NCI-H2107 (cell line): ENCODE data around the gene PAAF1.
"Not testable (repeated sequence)": the region's sequence is repeated elsewhere in the genome, so short reads cannot be mapped to it uniquely, and the experiment has no call there.

ENCODE experiments used
- DNase-seq: peaks from one replicate; lab custom pipeline; 2025; lab: John Stamatoyannopoulos, UW

PAAF1 gene

GRCh38 chr11:73883856-73884255 lies 7.1 kb downstream of the PAAF1 start:
- DNase-seq: no peak

GRCh38 chr11:73888244-73888643 lies 11.4 kb downstream of the PAAF1 start:
- DNase-seq: no peak

DNA sequence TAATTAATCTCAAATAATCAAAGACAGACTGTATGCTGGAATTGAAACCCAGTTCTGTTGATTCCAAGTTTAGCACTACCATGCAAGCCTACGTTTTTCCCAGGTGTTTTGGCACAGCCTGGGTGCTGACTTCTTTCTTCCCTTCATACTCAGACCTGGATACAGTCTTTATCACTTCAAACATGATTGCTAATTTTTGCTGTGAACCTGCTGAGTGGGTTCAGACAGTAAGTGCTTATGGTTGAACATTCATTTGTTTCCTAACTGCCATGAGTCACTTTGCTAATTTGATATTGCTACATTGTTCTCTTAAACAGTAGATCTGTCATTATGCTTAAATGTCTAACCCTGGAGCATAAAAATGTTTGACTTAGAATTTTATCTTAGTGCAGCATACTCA lies 12.2 kb downstream of the PAAF1 start:
- no peak for DNase-seq

GRCh38 chr11:73889536-73889935 lies 12.7 kb downstream of the PAAF1 start:
- DNase-seq: no peak

DNA sequence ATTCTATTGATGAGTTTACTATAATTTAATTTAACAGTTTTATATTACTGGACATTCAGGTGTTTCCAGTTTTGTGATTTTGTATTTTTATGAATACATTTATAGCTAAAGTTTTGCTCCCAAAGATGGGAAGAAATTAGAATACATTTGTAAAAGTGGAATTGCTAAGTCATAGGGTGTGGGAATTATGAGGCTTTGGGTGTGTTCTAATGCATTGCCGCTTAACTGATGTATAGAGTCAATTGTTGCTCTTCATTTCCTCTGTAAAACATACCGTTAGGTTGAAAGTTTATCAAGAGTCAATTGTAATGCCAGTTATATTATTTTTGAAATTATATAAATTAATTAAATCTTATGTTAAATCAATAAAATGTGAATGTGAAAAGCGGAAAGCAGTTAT lies 16.2 kb downstream of the PAAF1 start:
- no peak for DNase-seq

GRCh38 chr11:73894725-73895335 lies 18.0 kb downstream of the PAAF1 start:
- no peak for DNase-seq

GRCh38 chr11:73902303-73902702 lies 25.5 kb downstream of the PAAF1 start:
- DNase-seq: no peak

DNA sequence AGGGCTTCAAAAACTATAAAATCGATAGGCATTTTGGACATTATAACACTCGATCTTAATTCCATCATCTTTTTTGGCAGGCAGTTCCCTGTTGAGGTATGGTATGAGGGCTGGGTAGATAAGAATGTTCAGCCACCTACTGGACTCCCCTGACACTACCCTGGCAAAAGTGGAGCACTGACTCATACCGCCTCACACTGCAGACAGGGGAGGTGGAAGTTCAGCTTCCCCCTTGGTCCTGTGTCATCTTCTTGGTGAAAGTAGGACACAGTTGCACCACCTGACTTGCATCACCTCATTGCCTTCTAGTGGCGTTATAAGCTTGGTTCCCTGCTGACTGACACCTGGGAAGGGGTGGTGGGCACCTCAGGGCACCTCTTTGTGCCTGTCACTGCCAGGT lies 30.4 kb downstream of the PAAF1 start:
- DNase-seq: no peak

- DNase-seq: no peak
Measured at GRCh38 chr11:73912026-73912425, 35.2 kb downstream of the PAAF1 start.

GRCh38 chr11:73913472-73913871 lies 36.7 kb downstream of the PAAF1 start:
- DNase-seq: no peak

DNA sequence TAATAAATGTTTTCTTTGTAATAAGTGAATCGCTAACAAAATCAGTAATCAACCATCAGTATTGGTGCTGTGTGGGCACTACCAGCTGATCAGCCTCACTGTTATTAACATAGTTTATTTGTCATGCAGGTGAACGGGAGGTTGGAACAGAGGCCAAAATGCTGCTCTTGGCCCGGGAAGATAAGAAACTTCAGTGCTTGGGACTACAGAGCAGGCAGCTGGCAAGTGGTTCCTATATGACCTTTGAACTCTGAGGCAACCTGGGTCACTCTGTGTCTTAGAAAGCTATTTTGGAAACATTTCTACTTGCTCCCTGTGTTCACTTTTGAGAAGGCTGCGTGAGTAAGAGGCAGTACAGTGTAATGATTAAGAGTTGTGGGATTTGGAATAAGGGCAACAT lies 37.5 kb downstream of the PAAF1 start:
- no peak for DNase-seq

- no peak for DNase-seq
Measured at GRCh38 chr11:73916435-73916834, 39.6 kb downstream of the PAAF1 start.

GRCh38 chr11:73921180-73921579 lies 44.4 kb downstream of the PAAF1 start:
- DNase-seq: no peak

GRCh38 chr11:73929388-73929787 lies 52.6 kb downstream of the PAAF1 start:
- no peak for DNase-seq

DNA sequence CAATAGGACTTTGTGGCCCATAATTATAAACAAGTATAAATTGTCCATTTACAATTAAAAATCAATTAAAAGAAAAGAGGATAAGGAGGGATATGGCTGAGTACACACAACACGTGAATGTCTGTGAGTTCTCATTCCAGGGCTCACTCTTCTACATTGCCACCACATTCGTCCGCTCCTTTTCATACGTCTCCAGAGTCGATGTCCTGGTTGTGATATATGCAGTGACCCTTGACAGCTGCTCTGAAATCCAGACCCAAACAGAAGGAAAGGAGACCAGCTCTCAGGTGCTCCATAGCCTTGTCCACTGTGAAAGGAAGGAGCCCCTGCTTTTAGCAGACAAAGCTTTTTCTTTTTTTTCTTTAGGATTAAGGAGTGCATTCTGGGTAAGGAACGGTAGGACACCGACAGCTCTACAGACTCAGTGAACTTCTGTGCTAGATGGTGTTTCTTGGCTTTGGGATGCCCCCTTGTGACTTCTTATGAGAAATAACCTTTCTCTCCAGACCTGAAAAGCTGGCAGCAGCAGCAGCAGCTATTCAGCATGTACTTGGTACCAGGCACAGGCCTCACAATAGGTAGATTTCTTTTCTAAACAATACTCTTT lies 54.3 kb downstream of the PAAF1 start:
- peak; percentile 33 for DNase-seq

GRCh38 chr11:73931951-73932350 lies 55.2 kb downstream of the PAAF1 start:
- DNase-seq: no peak

- DNase-seq: no peak
Measured at GRCh38 chr11:73932781-73933180, 56.0 kb downstream of the PAAF1 start.

GRCh38 chr11:73936047-73936446 lies 59.2 kb downstream of the PAAF1 start:
- not testable (repeated sequence) for DNase-seq

DNA sequence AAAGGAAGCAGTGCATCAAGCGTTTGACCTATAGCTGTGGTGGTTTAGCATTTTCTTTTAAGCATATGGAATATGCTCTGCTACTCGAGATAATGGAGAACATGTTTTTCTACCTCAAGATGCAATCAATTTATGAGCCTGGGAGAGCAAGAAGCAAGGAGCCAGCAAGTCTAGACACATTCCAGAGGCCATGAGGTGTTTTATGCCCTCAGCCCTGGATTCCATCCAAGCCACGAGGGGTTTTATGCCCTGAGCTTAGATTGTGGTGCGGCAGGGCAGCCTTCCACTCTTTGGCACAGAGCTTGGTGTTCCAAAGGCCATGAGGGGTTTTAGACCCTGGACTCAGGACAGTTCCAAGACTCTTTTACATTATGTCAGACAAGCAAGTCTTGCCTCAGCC lies 62.3 kb downstream of the PAAF1 start:
- no peak for DNase-seq

- DNase-seq: no peak
Measured at GRCh38 chr11:73940801-73941570, 64.2 kb downstream of the PAAF1 start.

DNA sequence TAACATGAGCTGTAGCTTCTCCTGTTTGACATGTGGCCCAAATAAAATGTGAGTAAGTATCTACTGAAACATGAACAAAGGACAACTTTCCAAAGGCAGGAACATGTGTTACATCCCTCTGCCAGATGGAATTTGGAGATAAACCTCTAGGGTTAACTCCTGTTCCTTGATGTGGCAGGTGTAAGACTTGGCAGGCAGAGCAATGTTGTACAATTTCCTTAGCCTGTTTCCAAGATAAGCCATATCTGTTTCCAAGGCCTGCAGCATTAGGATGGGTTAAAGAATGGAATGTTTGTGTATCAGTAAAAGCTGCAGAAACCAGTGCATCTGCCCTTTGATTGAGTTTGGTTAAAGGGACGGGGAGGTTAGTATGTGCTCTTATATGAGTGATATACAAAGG lies 65.2 kb downstream of the PAAF1 start:
- no peak for DNase-seq

DNA sequence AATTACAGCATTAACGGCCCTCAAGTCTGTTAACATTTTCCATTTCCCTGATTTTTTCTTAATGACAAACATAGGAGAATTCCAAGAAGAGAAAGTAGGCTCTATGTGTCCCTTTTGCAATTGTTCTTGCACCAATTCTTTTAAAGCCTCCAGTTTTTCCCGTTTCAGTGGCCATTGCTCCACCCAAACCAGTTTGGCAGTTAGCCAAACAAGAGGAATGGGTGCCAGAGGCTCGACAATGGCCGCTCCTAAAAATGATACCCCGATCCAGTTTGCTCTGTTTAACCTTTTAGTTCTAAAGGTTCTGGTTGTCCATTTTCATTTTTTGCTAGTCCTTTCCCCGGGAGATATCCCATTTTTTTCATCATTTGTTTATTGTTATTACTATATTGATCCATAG lies 67.3 kb downstream of the PAAF1 start:
- no peak for DNase-seq

DNA sequence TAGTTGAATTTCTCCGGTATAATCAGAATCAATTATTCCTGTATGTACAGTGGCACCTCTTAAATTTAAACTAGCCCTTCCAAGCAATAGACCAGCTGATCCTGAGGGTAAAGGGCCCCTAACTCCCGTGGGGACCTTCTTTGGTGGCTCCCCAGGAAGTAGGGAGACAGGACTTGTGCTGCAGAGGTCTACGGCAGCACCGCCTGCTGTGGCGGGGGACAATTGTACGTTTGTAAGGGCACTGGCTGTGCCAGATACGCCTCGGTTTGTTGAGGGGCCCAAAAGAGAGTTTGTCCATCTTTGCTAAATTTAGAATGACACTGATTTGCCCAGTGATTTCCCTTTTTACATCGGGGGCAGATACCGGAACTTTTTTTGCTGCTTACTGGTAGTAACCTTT lies 68.1 kb downstream of the PAAF1 start:
- DNase-seq: no peak

DNA sequence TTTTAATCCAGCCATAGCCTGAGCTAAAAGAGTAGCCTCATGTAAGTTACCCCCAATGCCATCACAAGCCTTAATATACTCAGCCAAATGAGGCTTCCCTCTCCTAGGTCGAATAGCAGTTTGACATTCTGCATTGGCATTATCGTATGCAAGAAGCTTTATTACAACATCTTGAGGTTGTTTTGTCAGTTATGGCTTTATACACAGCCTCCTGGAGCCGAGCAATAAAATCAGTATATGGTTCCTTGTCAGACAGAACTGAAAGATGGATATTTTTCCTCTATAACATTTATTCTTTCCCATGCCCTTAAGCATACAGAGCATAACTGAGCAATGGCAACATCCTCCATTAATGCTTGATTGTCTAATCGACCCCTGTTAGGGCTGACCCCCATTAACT lies 68.6 kb downstream of the PAAF1 start:
- DNase-seq: no peak
